Brain microvascular endothelial cell (primary cell): ENCODE data around the gene PLEK2.

Source experiments
- DNase-seq: peaks from one replicate; pipeline ENCODE4 v3.0.0-alpha.2; 2020
- H3K27ac ChIP-seq: fragments of 250-450 bp; sonication (Bioruptor Pico); 2 replicates; pipeline ENCODE4 v1.5.1; 2020; ENCODE audit warnings: mild to moderate bottlenecking, moderate library complexity
- H3K27me3 ChIP-seq: fragments of 250-450 bp; sonication (Bioruptor Pico); replicated peaks from 2 replicates; pipeline ENCODE4 v1.5.1; 2020; ENCODE audit warnings: mild to moderate bottlenecking
- H3K36me3 ChIP-seq: fragments of 250-450 bp; sonication (Bioruptor Pico); replicated peaks from 2 replicates; pipeline ENCODE4 v1.5.1; 2020; ENCODE audit warnings: mild to moderate bottlenecking
- H3K4me3 ChIP-seq: 2 replicates; pipeline ENCODE4 v1.5.1; 2011; ENCODE audit warnings: low read depth, mild to moderate bottlenecking, control low read depth, low read length, moderate library complexity
- in situ Hi-C: cut with HindIII; loops from 2 replicates; pipeline ENCODE4 v1.10.0; 2017; ENCODE audit warnings: low sequenced_read_pairs, low pct_ligation_motif_present
- TF ChIP-seq, protein P1 (sequence below): IDR thresholded peaks from 2 replicates; pipeline ENCODE4 v1.5.1; 2011; ENCODE audit warnings: low read depth, mild to moderate bottlenecking, moderate library complexity, low read length, control low read depth, inconsistent platforms; ENCODE audit errors: missing control alignments

PLEK2 gene

DNA sequence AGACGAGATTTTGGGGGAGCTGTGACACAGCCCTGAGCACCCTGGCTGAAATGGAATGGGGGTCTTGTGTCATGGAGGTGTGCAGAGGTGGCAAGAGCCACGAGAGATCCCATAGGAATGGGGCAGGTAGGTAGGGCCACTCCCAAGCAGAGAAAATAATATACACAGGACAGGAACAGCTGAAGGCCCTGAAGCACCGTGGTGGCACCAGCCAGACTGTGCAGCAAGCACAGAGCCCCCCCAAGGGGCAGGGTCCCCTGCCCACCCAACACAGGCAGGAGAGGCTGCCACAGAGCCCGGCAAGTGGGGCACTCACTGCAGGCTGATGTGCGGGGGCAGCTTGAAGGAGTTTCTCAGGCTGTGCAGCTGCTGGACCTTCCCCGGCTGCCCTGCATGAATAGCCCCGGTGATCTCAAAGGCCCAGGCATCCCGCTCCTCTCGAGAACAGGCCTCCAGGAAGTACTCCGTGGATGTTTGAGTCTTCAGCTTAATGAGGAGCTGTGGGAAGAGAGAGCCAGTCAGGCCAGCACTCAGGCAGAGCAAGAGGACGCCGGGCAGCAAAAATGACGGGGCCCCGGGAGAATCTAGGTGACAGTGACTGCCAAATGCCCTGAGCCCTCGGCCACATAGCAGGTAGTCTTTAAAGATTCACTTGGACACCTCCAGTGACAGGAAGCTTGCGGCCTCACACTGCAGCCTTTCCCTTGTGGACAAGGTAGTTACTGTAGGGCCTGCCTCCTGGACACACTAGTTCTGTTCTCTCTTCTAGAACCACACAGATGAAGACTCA, 16.7 kb downstream of the PLEK2 start:
- Histone ChIP-seq H3K36me3 (no peaks in the 10 kb centered on the region), H3K4me3 (no peak overlapping the region), H3K27ac (no peak overlapping the region), H3K27me3 (no peaks in the 10 kb centered on the region)
- no peak for DNase-seq
- TF ChIP-seq, protein P1, sequence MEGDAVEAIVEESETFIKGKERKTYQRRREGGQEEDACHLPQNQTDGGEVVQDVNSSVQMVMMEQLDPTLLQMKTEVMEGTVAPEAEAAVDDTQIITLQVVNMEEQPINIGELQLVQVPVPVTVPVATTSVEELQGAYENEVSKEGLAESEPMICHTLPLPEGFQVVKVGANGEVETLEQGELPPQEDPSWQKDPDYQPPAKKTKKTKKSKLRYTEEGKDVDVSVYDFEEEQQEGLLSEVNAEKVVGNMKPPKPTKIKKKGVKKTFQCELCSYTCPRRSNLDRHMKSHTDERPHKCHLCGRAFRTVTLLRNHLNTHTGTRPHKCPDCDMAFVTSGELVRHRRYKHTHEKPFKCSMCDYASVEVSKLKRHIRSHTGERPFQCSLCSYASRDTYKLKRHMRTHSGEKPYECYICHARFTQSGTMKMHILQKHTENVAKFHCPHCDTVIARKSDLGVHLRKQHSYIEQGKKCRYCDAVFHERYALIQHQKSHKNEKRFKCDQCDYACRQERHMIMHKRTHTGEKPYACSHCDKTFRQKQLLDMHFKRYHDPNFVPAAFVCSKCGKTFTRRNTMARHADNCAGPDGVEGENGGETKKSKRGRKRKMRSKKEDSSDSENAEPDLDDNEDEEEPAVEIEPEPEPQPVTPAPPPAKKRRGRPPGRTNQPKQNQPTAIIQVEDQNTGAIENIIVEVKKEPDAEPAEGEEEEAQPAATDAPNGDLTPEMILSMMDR, result no peak
- in situ Hi-C loops, result no loop called here

DNA sequence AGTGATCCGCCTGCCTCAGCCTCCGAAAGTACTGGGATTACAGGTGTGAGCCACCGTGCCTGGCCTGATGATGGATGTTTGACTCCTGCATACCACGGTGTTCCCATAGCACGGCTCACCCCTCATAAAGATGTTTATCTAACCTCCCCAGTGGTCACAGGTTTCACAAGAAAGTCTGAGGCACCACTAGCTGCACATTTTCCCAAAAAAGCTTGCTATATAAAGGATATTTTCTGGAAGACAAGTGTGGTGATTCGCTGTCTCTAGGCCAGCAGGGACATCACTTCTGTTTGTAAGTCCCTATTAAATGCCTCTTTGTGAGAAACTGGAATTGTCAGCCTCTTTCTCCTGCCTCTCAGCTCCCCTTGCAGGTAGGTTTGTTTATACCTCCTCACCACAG, 18.3 kb downstream of the PLEK2 start:
- H3K4me3 ChIP-seq, result no peak overlapping the region
- no peaks in the 10 kb centered on the region for H3K27me3 ChIP-seq
- TF ChIP-seq, protein P1, result no peak
- H3K36me3 ChIP-seq, result no peaks in the 10 kb centered on the region
- DNase-seq, result no peak
- in situ Hi-C loops, result no loop called here
- H3K27ac ChIP-seq, result no peak overlapping the region

GRCh38 chr14:67392800-67393199, 19.2 kb downstream of the PLEK2 start:
- in situ Hi-C loops, result no loop called here
- Histone ChIP-seq H3K27me3 (no peaks in the 10 kb centered on the region), H3K36me3 (peaks cover 2% of the 10 kb centered on the region), H3K27ac (no peak overlapping the region), H3K4me3 (no peak overlapping the region)
- TF ChIP-seq, protein P1, result no peak
- DNase-seq, result no peak

- TF ChIP-seq, protein P1, result no peak
- peaks cover 3% of the 10 kb centered on the region for H3K36me3 ChIP-seq
- in situ Hi-C loops, result no loop called here
Measured at GRCh38 chr14:67392123-67392522, 19.8 kb downstream of the PLEK2 start.

GRCh38 chr14:67391268-67391667, 20.7 kb downstream of the PLEK2 start:
- DNase-seq, result no peak
- H3K36me3 ChIP-seq, result peaks cover 10% of the 10 kb centered on the region
- in situ Hi-C loops, result no loop called here

More at GRCh38 chr14:67392123-67392522, 19.8 kb downstream of the PLEK2 start:
- Histone ChIP-seq H3K27ac (no peak overlapping the region), H3K4me3 (no peak overlapping the region), H3K27me3 (no peaks in the 10 kb centered on the region)
- no peak for DNase-seq

More at GRCh38 chr14:67391268-67391667, 20.7 kb downstream of the PLEK2 start:
- Histone ChIP-seq H3K4me3 (no peak overlapping the region), H3K27me3 (no peaks in the 10 kb centered on the region), H3K27ac (no peak overlapping the region)
- TF ChIP-seq, protein P1, result no peak
